22Rv1 (cell line): Measurements from ENCODE around the gene WDR48.
A peak's percentile ranks its signal among the peaks of the same experiment; 100 is the strongest.

Source experiments
- H3K27ac ChIP-seq: fragments of 450-650 bp; 2 replicates; pipeline ENCODE4 v1.5.1; 2017
- CTCF ChIP-seq: fragments of 450-650 bp; IDR thresholded peaks from 2 replicates; pipeline ENCODE4 v1.5.1; 2017; ENCODE audit warnings: mild to moderate bottlenecking
- ZFX ChIP-seq: fragments of 450-650 bp; IDR thresholded peaks from 2 replicates; pipeline ENCODE4 v1.6.1; 2017; ENCODE audit warnings: antibody characterized with exemption, borderline replicate concordance

Gene WDR48

GRCh38 chr3:39135170-39135805, 83.5 kb downstream of the WDR48 start:
- H3K27ac ChIP-seq, result no peak overlapping the region
- no peak for TF ChIP-seq ZFX
- TF ChIP-seq CTCF, result no peak

GRCh38 chr3:39136533-39137434, 85.0 kb downstream of the WDR48 start:
- no peak for TF ChIP-seq CTCF
- TF ChIP-seq ZFX, result no peak
- no peak overlapping the region for H3K27ac ChIP-seq

- TF ChIP-seq CTCF, result no peak
- TF ChIP-seq ZFX, result no peak
- no peak overlapping the region for H3K27ac ChIP-seq
Observed at GRCh38 chr3:39137435-39137936, 85.7 kb downstream of the WDR48 start.

- TF ChIP-seq ZFX, result no peak
- TF ChIP-seq CTCF, result no peak
- H3K27ac ChIP-seq, result peak overlapping the region; percentile 96; the same call in 1 of the 2 replicates
Observed at GRCh38 chr3:39137991-39138803, 86.4 kb downstream of the WDR48 start.

GRCh38 chr3:39138804-39139415, 87.1 kb downstream of the WDR48 start:
- TF ChIP-seq ZFX, result no peak
- TF ChIP-seq CTCF, result no peak
- peak overlapping the region; percentile 96 for H3K27ac ChIP-seq

GRCh38 chr3:39139442-39139841, 87.6 kb downstream of the WDR48 start:
- TF ChIP-seq CTCF, result no peak
- no peak for TF ChIP-seq ZFX
- H3K27ac ChIP-seq, result peak overlapping the region; percentile 96
